Measurements from ENCODE around the gene CYTH3. TPM values are rescaled to one million over a fixed set of nuclear protein-coding genes. Genes with fewer than 3 reads are reported as not detected.

Gene CYTH3
- total and polyA plus RNA-seq, 9 of the 15 experiments (the other 6 are each of a cell fraction or from before 2014, with no cell fraction given): 0.25 to 15.2 (median 11.4) TPM

GRCh38 chr7:6272481-6273323, at the start of gene CYTH3 (continued):
- TF ChIP-seq ZNF592 (IDR thresholded peaks at IDR 0.05): peak; percentile 52; the same call in 1 of the 2 replicates
- TF ChIP-seq SMC3 (conservative IDR thresholded peaks at IDR 0.05; ENCODE audit: insufficient read depth, low read depth, low read length): no peak
- TF ChIP-seq, protein P1, sequence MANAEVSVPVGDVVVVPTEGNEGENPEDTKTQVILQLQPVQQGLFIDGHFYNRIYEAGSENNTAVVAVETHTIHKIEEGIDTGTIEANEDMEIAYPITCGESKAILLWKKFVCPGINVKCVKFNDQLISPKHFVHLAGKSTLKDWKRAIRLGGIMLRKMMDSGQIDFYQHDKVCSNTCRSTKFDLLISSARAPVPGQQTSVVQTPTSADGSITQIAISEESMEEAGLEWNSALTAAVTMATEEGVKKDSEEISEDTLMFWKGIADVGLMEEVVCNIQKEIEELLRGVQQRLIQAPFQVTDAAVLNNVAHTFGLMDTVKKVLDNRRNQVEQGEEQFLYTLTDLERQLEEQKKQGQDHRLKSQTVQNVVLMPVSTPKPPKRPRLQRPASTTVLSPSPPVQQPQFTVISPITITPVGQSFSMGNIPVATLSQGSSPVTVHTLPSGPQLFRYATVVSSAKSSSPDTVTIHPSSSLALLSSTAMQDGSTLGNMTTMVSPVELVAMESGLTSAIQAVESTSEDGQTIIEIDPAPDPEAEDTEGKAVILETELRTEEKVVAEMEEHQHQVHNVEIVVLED (CRISPR knock-in tag; IDR thresholded peaks at IDR 0.05): 0 out of 2 replicates have a peak, but pooled peaks have one; percentile 30
- TF ChIP-seq SNRNP70 (optimal IDR thresholded peaks at IDR 0.05; ENCODE audit: low read depth, low read length): no peak
- TF ChIP-seq POLR2AphosphoS5 (IDR thresholded peaks at IDR 0.05; ENCODE audit: control insufficient read depth, insufficient read depth, low read depth, low read length): peak; percentile 20; the same call in 1 of the 2 replicates
- TF ChIP-seq MTA3 (IDR thresholded peaks at IDR 0.05; ENCODE audit: borderline replicate concordance): 0 out of 2 replicates have a peak, but pooled peaks have one; percentile 29
- no peak for TF ChIP-seq ZBTB11 (CRISPR knock-in tag; IDR thresholded peaks at IDR 0.05)
- TF ChIP-seq, protein P2, sequence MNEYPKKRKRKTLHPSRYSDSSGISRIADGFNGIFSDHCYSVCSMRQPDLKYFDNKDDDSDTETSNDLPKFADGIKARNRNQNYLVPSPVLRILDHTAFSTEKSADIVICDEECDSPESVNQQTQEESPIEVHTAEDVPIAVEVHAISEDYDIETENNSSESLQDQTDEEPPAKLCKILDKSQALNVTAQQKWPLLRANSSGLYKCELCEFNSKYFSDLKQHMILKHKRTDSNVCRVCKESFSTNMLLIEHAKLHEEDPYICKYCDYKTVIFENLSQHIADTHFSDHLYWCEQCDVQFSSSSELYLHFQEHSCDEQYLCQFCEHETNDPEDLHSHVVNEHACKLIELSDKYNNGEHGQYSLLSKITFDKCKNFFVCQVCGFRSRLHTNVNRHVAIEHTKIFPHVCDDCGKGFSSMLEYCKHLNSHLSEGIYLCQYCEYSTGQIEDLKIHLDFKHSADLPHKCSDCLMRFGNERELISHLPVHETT (CRISPR knock-in tag; conservative IDR thresholded peaks at IDR 0.05 in 1 of 2, IDR thresholded peaks at IDR 0.05 in 1 of 2): no peak
- no peak for TF ChIP-seq CEBPG (CRISPR knock-in tag; IDR thresholded peaks at IDR 0.05)
- TF ChIP-seq CEBPG (tag; conservative IDR thresholded peaks at IDR 0.05 in 1 of 2, IDR thresholded peaks at IDR 0.05 in 1 of 2): no peak
- no peak for TF ChIP-seq ZNF232 (CRISPR knock-in tag; IDR thresholded peaks at IDR 0.05)
- no peak for TF ChIP-seq GABPB2 (CRISPR knock-in tag; conservative IDR thresholded peaks at IDR 0.05)
- peak in 1 of 2 experiments; percentile 85; a peak in 2 of 4 replicates for TF ChIP-seq MAZ (CRISPR knock-in tag; conservative IDR thresholded peaks at IDR 0.05 in 1 of 2, IDR thresholded peaks at IDR 0.05 in 1 of 2)

All from K562 (cell line).